A673 (cell line): ENCODE data around the gene CACNA2D3. TPM values are rescaled to one million over a fixed set of nuclear protein-coding genes. Genes with fewer than 3 reads are reported as not detected.

Experiments
- BruUV-seq: library from RNA; stranded (reverse); fragments of 400-500 nt; replicated peaks from 2 replicates; lab custom pipeline; 2021; lab: Mats Ljungman, UMichigan
- CTCF ChIA-PET: fragments of 300-600 bp; sonication (Branson Sonifier 250); formaldehyde crosslinking; loops from one replicate; lab custom pipeline; 2022; ENCODE audit warnings: antibody characterized with exemption; lab: Charles Lee
- POLR2A ChIA-PET: fragments of 300-600 bp; sonication (Branson Sonifier 250); formaldehyde crosslinking; loops from one replicate; lab custom pipeline; 2022; ENCODE audit warnings: antibody characterized with exemption; ENCODE audit not compliant: low non-redundant PET; lab: Charles Lee
- DNase-seq: peaks from one replicate; pipeline ENCODE4 v3.0.0-alpha.2; 2015; ENCODE audit warnings: low spot score
- H3K27ac ChIP-seq: fragments of 200-600 bp; sonication (generic); 2 replicates; pipeline ENCODE4 v1.5.1; 2016; ENCODE audit warnings: mixed run types, low read depth, mild to moderate bottlenecking, mixed read lengths, antibody characterized with exemption, low read length; ENCODE audit not compliant: poor library complexity, severe bottlenecking
- H3K27me3 ChIP-seq: fragments of 200-600 bp; sonication (generic); replicated peaks from 2 replicates; pipeline ENCODE4 v1.6.1; 2017; ENCODE audit warnings: mixed run types, low read depth, mild to moderate bottlenecking, mixed read lengths, antibody characterized with exemption, low read length; ENCODE audit not compliant: insufficient read depth, poor library complexity
- H3K36me3 ChIP-seq: fragments of 200-600 bp; sonication (generic); 2 replicates; pipeline ENCODE4 v1.6.1; 2016; ENCODE audit warnings: mixed run types, mild to moderate bottlenecking, mixed read lengths, antibody characterized with exemption, low read length; ENCODE audit not compliant: insufficient read depth, poor library complexity, severe bottlenecking
- H3K4me1 ChIP-seq: fragments of 200-600 bp; sonication (generic); 2 replicates; pipeline ENCODE4 v1.6.1; 2017; ENCODE audit warnings: mixed run types, mild to moderate bottlenecking, mixed read lengths, antibody characterized with exemption, low read length; ENCODE audit not compliant: insufficient read depth, poor library complexity, severe bottlenecking
- H3K4me3 ChIP-seq: fragments of 200-600 bp; sonication (generic); 2 replicates; pipeline ENCODE4 v1.5.1; 2016; ENCODE audit warnings: low read depth, mixed run types, mild to moderate bottlenecking, mixed read lengths, low read length; ENCODE audit not compliant: poor library complexity, severe bottlenecking
- H3K9me3 ChIP-seq: fragments of 200-600 bp; sonication (generic); 2 replicates; pipeline ENCODE4 v1.6.1; 2016; ENCODE audit warnings: mixed run types, low read depth, mild to moderate bottlenecking, mixed read lengths, antibody characterized with exemption, low read length; ENCODE audit not compliant: poor library complexity, severe bottlenecking
- CTCF ChIP-seq: fragments of 300-800, 200-600 bp; sonication (generic); conservative IDR thresholded peaks from 2 replicates; pipeline ENCODE4 v1.5.1; 2017; ENCODE audit warnings: low read depth, mild to moderate bottlenecking, antibody characterized with exemption, low read length, moderate library complexity, mixed read lengths
- EZH2 ChIP-seq: fragments of 200-600 bp; sonication (generic); IDR thresholded peaks from 2 replicates; pipeline ENCODE4 v1.6.1; 2017; ENCODE audit warnings: borderline replicate concordance, low read depth, mild to moderate bottlenecking, mixed read lengths, antibody characterized with exemption, low read length; ENCODE audit not compliant: poor library complexity, severe bottlenecking
- intact Hi-C: fragments of 100-400 bp; cut with micrococcal nuclease; formaldehyde crosslinking; loops from one replicate; pipeline ENCODE4 v1.10.0; 2022; ENCODE audit not compliant: unreplicated experiment
- total RNA-seq: library from RNA; stranded (reverse); gene quantifications from 2 replicates; pipeline ENCODE4 v1.2.3, GENCODE V29; 2021

Gene CACNA2D3
- total RNA-seq, 1 experiment from 2014 or later: not detected

GRCh38 chr3:54294214-54294613 is 171.9 kb downstream of the CACNA2D3 start:
- BruUV-seq: no TSS peak
- Histone ChIP-seq H3K9me3 (no peaks in the 10 kb centered on the region), H3K27ac (no peak overlapping the region), H3K27me3 (no peaks in the 10 kb centered on the region), H3K4me3 (no peak overlapping the region), H3K36me3 (no peaks in the 10 kb centered on the region), H3K4me1 (no peaks in the 10 kb centered on the region)
- intact Hi-C loops: no loop called here
- POLR2A ChIA-PET: no interaction called here
- TF ChIP-seq CTCF: no peak
- no peak for TF ChIP-seq EZH2
- no peak for DNase-seq
- CTCF ChIA-PET: no interaction called here

- Histone ChIP-seq H3K4me1 (no peaks in the 10 kb centered on the region), H3K9me3 (no peaks in the 10 kb centered on the region), H3K27me3 (no peaks in the 10 kb centered on the region), H3K4me3 (no peak overlapping the region), H3K27ac (no peak overlapping the region), H3K36me3 (no peaks in the 10 kb centered on the region)
- ChIA-PET POLR2A (no interaction called here), CTCF (no interaction called here)
- no peak for TF ChIP-seq CTCF
- no peak for TF ChIP-seq EZH2
- no peak for DNase-seq
- intact Hi-C loops: no loop called here
- no TSS peak for BruUV-seq
These were observed 174.2 kb downstream of the CACNA2D3 start for GRCh38 chr3:54296531-54296930.

GRCh38 chr3:54299169-54299935 is 177.0 kb downstream of the CACNA2D3 start:
- no peak for TF ChIP-seq CTCF
- TF ChIP-seq EZH2: no peak
- Histone ChIP-seq H3K27me3 (no peaks in the 10 kb centered on the region), H3K27ac (no peak overlapping the region), H3K4me3 (no peak overlapping the region), H3K4me1 (no peaks in the 10 kb centered on the region), H3K36me3 (no peaks in the 10 kb centered on the region), H3K9me3 (no peaks in the 10 kb centered on the region)
- ChIA-PET POLR2A (no interaction called here), CTCF (no interaction called here)
- no TSS peak for BruUV-seq
- no peak for DNase-seq
- intact Hi-C loops: no loop called here
